Measurements from ENCODE around the gene CPVL.
"Not testable (repeated sequence)": the region's sequence is repeated elsewhere in the genome, so short reads cannot be mapped to it uniquely, and the experiment has no call there.

CPVL gene

DNA sequence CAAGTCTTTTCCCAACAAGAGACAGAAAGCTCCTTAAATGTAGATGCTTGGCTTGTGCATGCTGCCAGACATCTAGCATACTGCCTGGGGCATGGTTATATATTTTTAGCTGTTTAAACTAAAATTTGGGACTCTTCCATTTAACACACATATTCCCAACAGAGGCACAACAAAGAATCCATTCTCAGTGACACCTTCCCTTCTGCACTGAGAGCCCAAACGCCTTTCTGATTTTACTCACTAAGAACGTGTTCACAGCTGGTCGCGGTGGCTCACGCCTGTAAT is 49.9 kb downstream of the CPVL start:
- Histone ChIP-seq H2AFZ (ENCODE audit: insufficient read depth, low read length, poor library complexity) (no peak overlapping the region), H3K9me3 (ENCODE audit: insufficient read depth, low read depth, low read length) (peaks cover 2% of the 10 kb centered on the region), H4K12ac (ENCODE audit: low read depth, low read length) (no peak overlapping the region), H3K4me2 (ENCODE audit: low read length) (no peak overlapping the region), H3K4me3 (ENCODE audit: low read depth, low read length) (no peak overlapping the region), H3K79me2 (ENCODE audit: control insufficient read depth, insufficient read depth, low read length, poor library complexity) (no peaks in the 10 kb centered on the region), H2AK5ac (ENCODE audit: low read length) (no peak overlapping the region), H3K27me3 (ENCODE audit: insufficient read depth, low read length) (no peaks in the 10 kb centered on the region), H3K14ac (ENCODE audit: low read length) (no peak overlapping the region), H3K36me3 (ENCODE audit: control insufficient read depth in 1 of 2, insufficient read depth in 2 of 2, low read length in 2 of 2) (no peaks in the 10 kb centered on the region), H2BK12ac (ENCODE audit: low read length) (no peak overlapping the region), H4K8ac (ENCODE audit: low read depth, low read length) (no peak overlapping the region), H3K9ac (ENCODE audit: low read length) (no peak overlapping the region), H3K4ac (ENCODE audit: low read depth, low read length) (no peak overlapping the region), H2BK5ac (ENCODE audit: low read depth, low read length, poor library complexity) (no peak overlapping the region), H3K27ac (ENCODE audit: low read depth, low read length) (no peak overlapping the region), H3K18ac (ENCODE audit: low read length) (no peak overlapping the region), H2BK120ac (ENCODE audit: insufficient read depth, low read length, poor library complexity) (no peak overlapping the region), H3K79me1 (ENCODE audit: low read length) (peaks cover 4% of the 10 kb centered on the region), H3K23ac (ENCODE audit: low read length) (no peak overlapping the region), H3K4me1 (ENCODE audit: control insufficient read depth in 1 of 2, insufficient read depth in 2 of 2, low read length in 2 of 2) (peaks cover 6 to 8% of the 10 kb centered on the region in 2 experiments), H4K91ac (ENCODE audit: low read depth, low read length) (no peak overlapping the region)
- no peak for DNase-seq
- WGBS (ENCODE audit: extremely low coverage, insufficient coverage, insufficient read length), result no CpG with 5 or more reads among the region's 5 CpGs

DNA sequence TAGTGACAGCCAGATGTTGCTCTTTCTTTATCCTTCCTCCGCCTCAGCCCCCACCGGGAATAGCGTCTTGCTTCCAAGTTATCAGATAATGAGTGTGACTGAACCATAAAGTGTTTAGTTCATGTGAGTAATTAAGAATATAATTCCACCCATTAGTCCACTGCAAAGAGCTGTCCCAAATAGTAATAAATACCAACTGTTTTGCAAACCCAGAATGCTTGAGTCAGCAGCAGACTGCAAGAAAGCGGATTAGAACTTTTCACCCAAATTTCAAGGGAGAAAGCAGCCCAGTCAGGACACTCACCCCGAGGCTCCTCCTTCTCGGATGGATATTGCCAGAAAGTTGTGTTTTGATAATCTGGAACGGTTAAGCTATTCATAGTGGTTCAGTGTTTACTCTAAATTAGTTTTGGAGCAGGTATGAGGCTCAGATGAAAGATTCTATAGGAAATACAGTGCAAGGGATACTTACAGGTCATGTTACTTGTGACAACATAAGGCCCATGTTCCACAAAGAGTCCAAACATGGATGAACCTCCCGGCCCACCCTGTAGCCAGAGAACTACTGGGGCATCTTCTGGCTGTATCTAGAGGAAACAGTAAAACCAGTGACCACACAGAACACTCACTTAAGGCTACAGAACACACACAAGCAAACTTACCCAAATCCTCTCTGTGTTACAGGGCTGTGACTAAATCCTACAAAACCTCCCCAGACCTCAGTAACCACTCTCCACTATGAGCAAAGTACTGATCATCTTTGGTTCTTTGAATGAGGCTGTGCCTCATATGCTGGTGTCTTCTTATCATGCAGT is 50.5 kb downstream of the CPVL start:
- peaks cover 4% of the 10 kb centered on the region for H3K79me1 ChIP-seq (ENCODE audit: low read length)
- H4K12ac ChIP-seq (ENCODE audit: low read depth, low read length), result no peak overlapping the region
- H4K91ac ChIP-seq (ENCODE audit: low read depth, low read length), result no peak overlapping the region
- no peak overlapping the region for H3K23ac ChIP-seq (ENCODE audit: low read length)
- no peak overlapping the region for H2AK5ac ChIP-seq (ENCODE audit: low read length)
- no peak overlapping the region for H3K27ac ChIP-seq (ENCODE audit: low read depth, low read length)
- H2BK12ac ChIP-seq (ENCODE audit: low read length), result no peak overlapping the region
- no peak overlapping the region for H2BK120ac ChIP-seq (ENCODE audit: insufficient read depth, low read length, poor library complexity)
- no peak overlapping the region for H3K9ac ChIP-seq (ENCODE audit: low read length)
- no peaks in the 10 kb centered on the region for H3K36me3 ChIP-seq (ENCODE audit: control insufficient read depth in 1 of 2, insufficient read depth in 2 of 2, low read length in 2 of 2)
- H4K8ac ChIP-seq (ENCODE audit: low read depth, low read length), result no peak overlapping the region
- H3K4me2 ChIP-seq (ENCODE audit: low read length), result no peak overlapping the region
- no peaks in the 10 kb centered on the region for H3K79me2 ChIP-seq (ENCODE audit: control insufficient read depth, insufficient read depth, low read length, poor library complexity)
- H3K4ac ChIP-seq (ENCODE audit: low read depth, low read length), result no peak overlapping the region
- no peak overlapping the region for H3K18ac ChIP-seq (ENCODE audit: low read length)
- no peak for DNase-seq
- no peaks in the 10 kb centered on the region for H3K27me3 ChIP-seq (ENCODE audit: insufficient read depth, low read length)
- H2BK5ac ChIP-seq (ENCODE audit: low read depth, low read length, poor library complexity), result no peak overlapping the region
- H2AFZ ChIP-seq (ENCODE audit: insufficient read depth, low read length, poor library complexity), result no peak overlapping the region
- H3K14ac ChIP-seq (ENCODE audit: low read length), result no peak overlapping the region
- H3K4me1 ChIP-seq (ENCODE audit: control insufficient read depth in 1 of 2, insufficient read depth in 2 of 2, low read length in 2 of 2), result peaks cover 7 to 9% of the 10 kb centered on the region in 2 experiments
- H3K4me3 ChIP-seq (ENCODE audit: low read depth, low read length), result no peak overlapping the region
- peaks cover 2% of the 10 kb centered on the region for H3K9me3 ChIP-seq (ENCODE audit: insufficient read depth, low read depth, low read length)
- WGBS (ENCODE audit: extremely low coverage, insufficient coverage, insufficient read length), result no CpG with 5 or more reads among the region's 8 CpGs

DNA sequence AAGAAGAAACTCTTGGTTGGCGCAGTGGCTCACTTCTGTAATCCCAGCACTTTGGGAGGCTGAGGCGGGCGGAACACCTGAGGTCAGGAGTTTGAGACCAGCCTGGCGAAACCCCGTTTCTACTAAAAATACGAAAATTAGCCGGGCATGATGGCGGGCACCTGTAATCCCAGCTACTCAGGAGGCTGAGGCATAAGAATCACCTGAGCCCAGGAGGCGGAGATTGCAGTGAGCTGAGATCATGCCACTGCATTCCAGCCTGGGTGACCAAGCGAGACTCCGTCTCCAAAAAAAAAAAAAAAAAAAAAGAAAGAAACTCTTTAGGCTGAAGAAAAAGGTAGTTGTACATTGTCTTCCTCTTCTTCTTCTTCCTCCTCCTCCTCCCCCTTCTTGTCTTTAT is 53.2 kb downstream of the CPVL start:
- H3K27me3 ChIP-seq (ENCODE audit: insufficient read depth, low read length); H2AFZ ChIP-seq (ENCODE audit: insufficient read depth, low read length, poor library complexity); H2BK120ac ChIP-seq (ENCODE audit: insufficient read depth, low read length, poor library complexity); H3K23ac ChIP-seq (ENCODE audit: low read length); H3K4me3 ChIP-seq (ENCODE audit: low read depth, low read length); H3K9me3 ChIP-seq (ENCODE audit: insufficient read depth, low read depth, low read length); H3K36me3 ChIP-seq (ENCODE audit: control insufficient read depth in 1 of 2, insufficient read depth in 2 of 2, low read length in 2 of 2); H3K4ac ChIP-seq (ENCODE audit: low read depth, low read length); H3K4me2 ChIP-seq (ENCODE audit: low read length); H3K79me1 ChIP-seq (ENCODE audit: low read length); H4K8ac ChIP-seq (ENCODE audit: low read depth, low read length); H3K9ac ChIP-seq (ENCODE audit: low read length); H3K4me1 ChIP-seq (ENCODE audit: control insufficient read depth in 1 of 2, insufficient read depth in 2 of 2, low read length in 2 of 2); H3K14ac ChIP-seq (ENCODE audit: low read length); H3K79me2 ChIP-seq (ENCODE audit: control insufficient read depth, insufficient read depth, low read length, poor library complexity); H2BK5ac ChIP-seq (ENCODE audit: low read depth, low read length, poor library complexity); H3K18ac ChIP-seq (ENCODE audit: low read length); H4K12ac ChIP-seq (ENCODE audit: low read depth, low read length); H3K27ac ChIP-seq (ENCODE audit: low read depth, low read length): not testable (repeated sequence)
- Histone ChIP-seq H4K91ac (ENCODE audit: low read depth, low read length) (peak overlapping the region; percentile 55), H2AK5ac (ENCODE audit: low read length) (peak overlapping the region; percentile 22), H2BK12ac (ENCODE audit: low read length) (peak overlapping the region; percentile 32)
- WGBS (ENCODE audit: extremely low coverage, insufficient coverage, insufficient read length), result no CpG with 5 or more reads among the region's 11 CpGs
- DNase-seq, result peak in 1 of 2 donors; percentile 12

DNA sequence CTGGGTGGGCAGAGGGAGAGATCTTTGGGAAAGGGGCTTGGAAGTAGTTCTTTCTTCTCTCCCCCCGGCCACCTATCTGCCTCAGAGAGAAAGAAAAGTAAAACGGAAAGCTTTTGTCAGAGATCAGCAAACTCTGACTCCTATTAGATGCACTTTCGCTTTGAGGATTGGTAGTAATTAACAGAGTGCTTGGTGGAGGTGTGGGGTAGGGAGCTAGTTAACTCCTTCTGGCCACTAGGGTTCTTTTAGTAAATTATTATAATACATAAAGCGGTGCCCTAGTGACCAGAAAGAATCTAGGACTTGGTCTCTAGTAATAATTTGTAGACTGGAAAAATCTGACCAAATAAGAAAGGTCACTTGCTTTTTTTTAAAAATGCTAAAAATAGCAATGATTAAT is 54.6 kb downstream of the CPVL start:
- H2BK5ac ChIP-seq (ENCODE audit: low read depth, low read length, poor library complexity), result no peak overlapping the region
- no peaks in the 10 kb centered on the region for H3K79me2 ChIP-seq (ENCODE audit: control insufficient read depth, insufficient read depth, low read length, poor library complexity)
- H4K8ac ChIP-seq (ENCODE audit: low read depth, low read length), result no peak overlapping the region
- H3K27me3 ChIP-seq (ENCODE audit: insufficient read depth, low read length), result no peaks in the 10 kb centered on the region
- H4K91ac ChIP-seq (ENCODE audit: low read depth, low read length), result no peak overlapping the region
- peaks cover 2 to 7% of the 10 kb centered on the region in 2 experiments for H3K4me1 ChIP-seq (ENCODE audit: control insufficient read depth in 1 of 2, insufficient read depth in 2 of 2, low read length in 2 of 2)
- H3K4ac ChIP-seq (ENCODE audit: low read depth, low read length), result no peak overlapping the region
- H3K9ac ChIP-seq (ENCODE audit: low read length), result no peak overlapping the region
- H3K23ac ChIP-seq (ENCODE audit: low read length), result no peak overlapping the region
- no peaks in the 10 kb centered on the region for H3K9me3 ChIP-seq (ENCODE audit: insufficient read depth, low read depth, low read length)
- H3K4me2 ChIP-seq (ENCODE audit: low read length), result no peak overlapping the region
- no peak overlapping the region for H3K14ac ChIP-seq (ENCODE audit: low read length)
- H4K12ac ChIP-seq (ENCODE audit: low read depth, low read length), result no peak overlapping the region
- H2AFZ ChIP-seq (ENCODE audit: insufficient read depth, low read length, poor library complexity), result no peak overlapping the region
- H3K18ac ChIP-seq (ENCODE audit: low read length), result no peak overlapping the region
- H2BK12ac ChIP-seq (ENCODE audit: low read length), result no peak overlapping the region
- no peak for DNase-seq
- WGBS (ENCODE audit: extremely low coverage, insufficient coverage, insufficient read length), result no CpG with 5 or more reads among the region's 4 CpGs
- no peak overlapping the region for H2BK120ac ChIP-seq (ENCODE audit: insufficient read depth, low read length, poor library complexity)
- no peak overlapping the region for H3K27ac ChIP-seq (ENCODE audit: low read depth, low read length)
- peaks cover 4% of the 10 kb centered on the region for H3K79me1 ChIP-seq (ENCODE audit: low read length)
- no peak overlapping the region for H3K4me3 ChIP-seq (ENCODE audit: low read depth, low read length)
- H2AK5ac ChIP-seq (ENCODE audit: low read length), result no peak overlapping the region
- H3K36me3 ChIP-seq (ENCODE audit: control insufficient read depth in 1 of 2, insufficient read depth in 2 of 2, low read length in 2 of 2), result peaks cover 0 to 3% of the 10 kb centered on the region in 2 experiments
